Liver (tissue), 9 donors: ENCODE results near the gene ASTE1. TPM values are rescaled to one million over a fixed set of nuclear protein-coding genes. Genes with fewer than 3 reads are reported as not detected.

Source experiments
- DNase-seq: peaks from one replicate; pipeline ENCODE4 v3.0.0-alpha.2; 2017; ENCODE audit warnings: low spot score
- H3K27ac ChIP-seq, 2 donors: one replicate each; pipeline ENCODE4 v1.7.0; 2013; ENCODE audit warnings: inconsistent platforms in 2 of 2, low read length in 2 of 2, control low read depth in 1 of 2, low read depth in 1 of 2, mild to moderate bottlenecking in 1 of 2
- H3K27me3 ChIP-seq, 4 donors: one replicate each; pipeline versions ENCODE4 v1.6.1 to v1.7.0; 2013; ENCODE audit warnings: low read length in 3 of 4, inconsistent platforms in 1 of 4, mild to moderate bottlenecking in 1 of 4, moderate library complexity in 1 of 4; ENCODE audit not compliant: control insufficient read depth in 4 of 4, insufficient read depth in 4 of 4
- H3K36me3 ChIP-seq, 4 donors: one replicate each; pipeline versions ENCODE4 v1.6.1 to v1.7.0; 2013; ENCODE audit warnings: low read length in 3 of 4, mild to moderate bottlenecking in 3 of 4, low read depth in 1 of 4, moderate library complexity in 1 of 4; ENCODE audit not compliant: control insufficient read depth in 4 of 4, insufficient read depth in 3 of 4
- H3K4me1 ChIP-seq, 4 donors: one replicate each; pipeline versions ENCODE4 v1.6.1 to v1.7.0; 2013; ENCODE audit warnings: low read length in 3 of 4, mild to moderate bottlenecking in 3 of 4, moderate library complexity in 1 of 4; ENCODE audit not compliant: control insufficient read depth in 4 of 4, insufficient read depth in 4 of 4
- H3K4me3 ChIP-seq, 3 donors: one replicate each; pipeline versions ENCODE4 v1.6.1 to v1.7.0; 2013; ENCODE audit warnings: low read length in 3 of 3, control low read depth in 1 of 3, low read depth in 1 of 3, mild to moderate bottlenecking in 1 of 3
- H3K9ac ChIP-seq, 2 donors: one replicate each; pipeline ENCODE4 v1.7.0; 2013; ENCODE audit warnings: low read length in 2 of 2, mild to moderate bottlenecking in 2 of 2, moderate library complexity in 2 of 2, control low read depth in 1 of 2, low read depth in 1 of 2
- H3K9me3 ChIP-seq, 4 donors: one replicate each; pipeline versions ENCODE4 v1.6.1 to v1.7.0; 2013; ENCODE audit warnings: low read length in 3 of 4; ENCODE audit not compliant: control insufficient read depth in 4 of 4
- EGR1 ChIP-seq, 2 donors: IDR thresholded peaks; 2 replicates each; pipeline ENCODE4 v1.6.1; 2016 to 2018; ENCODE audit warnings: antibody characterized with exemption in 2 of 2, low read depth in 2 of 2
- FOXA1 ChIP-seq: IDR thresholded peaks from 2 replicates; pipeline ENCODE4 v1.6.1; 2016; ENCODE audit warnings: antibody characterized with exemption
- FOXA2 ChIP-seq: IDR thresholded peaks from 2 replicates; pipeline ENCODE4 v1.6.1; 2016; ENCODE audit warnings: antibody characterized with exemption
- GABPA ChIP-seq, 2 donors: IDR thresholded peaks in 1 of 2; conservative IDR thresholded peaks in 1 of 2; 2 replicates each; pipeline ENCODE4 v1.6.1; 2016; ENCODE audit warnings: antibody characterized with exemption in 2 of 2, mild to moderate bottlenecking in 1 of 2, moderate library complexity in 1 of 2
- HNF4G ChIP-seq: IDR thresholded peaks from 2 replicates; pipeline ENCODE4 v1.6.1; 2016; ENCODE audit warnings: antibody characterized with exemption
- JUND ChIP-seq, 2 donors: IDR thresholded peaks; 2 replicates each; pipeline ENCODE4 v1.6.1; 2016; ENCODE audit warnings: antibody characterized with exemption in 2 of 2
- NR2F2 ChIP-seq: IDR thresholded peaks from 2 replicates; pipeline ENCODE4 v1.6.1; 2016; ENCODE audit warnings: antibody characterized with exemption
- RAD21 ChIP-seq, 2 donors: IDR thresholded peaks; 2 replicates each; pipeline ENCODE4 v1.6.1; 2016; ENCODE audit warnings: antibody characterized with exemption in 2 of 2, mild to moderate bottlenecking in 2 of 2
- RXRA ChIP-seq, 2 donors: IDR thresholded peaks; 2 replicates each; pipeline ENCODE4 v1.6.1; 2017 to 2018; ENCODE audit warnings: antibody characterized with exemption in 2 of 2, mild to moderate bottlenecking in 1 of 2
- TAF1 ChIP-seq: conservative IDR thresholded peaks from 2 replicates; pipeline ENCODE4 v1.6.1; 2016; ENCODE audit warnings: antibody characterized with exemption, mild to moderate bottlenecking
- YY1 ChIP-seq: IDR thresholded peaks from 2 replicates; pipeline ENCODE4 v1.6.1; 2016; ENCODE audit warnings: antibody characterized with exemption, mild to moderate bottlenecking
- WGBS: extraction: QIAGEN DNeasy Blood & Tissue Kit; methylation state at CpG from one replicate; pipeline ENCODE4 v1.1.7; 2013; 5-methylcytosine and 5-hydroxymethylcytosine counted together
- polyA plus RNA-seq, 2 donors: library from polyadenylated mRNA; stranded (reverse) in 1 of 2; unstranded in 1 of 2; fragments of 200-250 nt in 1 of 2; fragments of >200 nt in 1 of 2; fragmentation: Nextera tagmentation in 1 of 2; extraction: Ambion mirVana in 1 of 2; gene quantifications; one replicate each; pipeline versions ENCODE4 v1.2.1 to v1.2.3, GENCODE V29; 2013 to 2015
- total RNA-seq, 2 donors: library from RNA; depleted of rRNA; stranded (reverse); fragments of >200 nt; gene quantifications; one replicate each; pipeline ENCODE4 v1.2.3, GENCODE V29; 2014
- TF ChIP-seq, protein P1 (sequence below): IDR thresholded peaks from 2 replicates; pipeline ENCODE4 v1.6.1; 2016; ENCODE audit warnings: antibody characterized with exemption, mild to moderate bottlenecking
- TF ChIP-seq, protein P2 (sequence below): fragments of 150-350 bp; IDR thresholded peaks from 2 replicates; pipeline ENCODE4 v1.5.1; 2017; ENCODE audit warnings: improper control_type of control experiment, low read depth, low read length; ENCODE audit not compliant: missing input control
- TF ChIP-seq, protein P3 (sequence below): IDR thresholded peaks from 2 replicates; pipeline ENCODE4 v1.6.1; 2016; ENCODE audit warnings: antibody characterized with exemption
- TF ChIP-seq, protein P4 (sequence below): IDR thresholded peaks from 2 replicates; pipeline ENCODE4 v1.6.1; 2016; ENCODE audit warnings: antibody characterized with exemption
- donor health status: healthy.
- donor health status: healthy.
- donor health status: healthy.
- donor health status: healthy.
- donor health status: healthy.

ASTE1 gene
- total and polyA plus RNA-seq, 4 donors: 2.6 to 6.0 (median 5.1) TPM

- Histone ChIP-seq H3K4me3 (no peak overlapping the region), H3K4me1 (no peaks in the 10 kb centered on the region), H3K9ac (no peak overlapping the region), H3K9me3 (no peaks in the 10 kb centered on the region), H3K27ac (no peak overlapping the region), H3K36me3 (no peaks in the 10 kb centered on the region), H3K27me3 (no peaks in the 10 kb centered on the region)
- TF ChIP-seq, protein P1, sequence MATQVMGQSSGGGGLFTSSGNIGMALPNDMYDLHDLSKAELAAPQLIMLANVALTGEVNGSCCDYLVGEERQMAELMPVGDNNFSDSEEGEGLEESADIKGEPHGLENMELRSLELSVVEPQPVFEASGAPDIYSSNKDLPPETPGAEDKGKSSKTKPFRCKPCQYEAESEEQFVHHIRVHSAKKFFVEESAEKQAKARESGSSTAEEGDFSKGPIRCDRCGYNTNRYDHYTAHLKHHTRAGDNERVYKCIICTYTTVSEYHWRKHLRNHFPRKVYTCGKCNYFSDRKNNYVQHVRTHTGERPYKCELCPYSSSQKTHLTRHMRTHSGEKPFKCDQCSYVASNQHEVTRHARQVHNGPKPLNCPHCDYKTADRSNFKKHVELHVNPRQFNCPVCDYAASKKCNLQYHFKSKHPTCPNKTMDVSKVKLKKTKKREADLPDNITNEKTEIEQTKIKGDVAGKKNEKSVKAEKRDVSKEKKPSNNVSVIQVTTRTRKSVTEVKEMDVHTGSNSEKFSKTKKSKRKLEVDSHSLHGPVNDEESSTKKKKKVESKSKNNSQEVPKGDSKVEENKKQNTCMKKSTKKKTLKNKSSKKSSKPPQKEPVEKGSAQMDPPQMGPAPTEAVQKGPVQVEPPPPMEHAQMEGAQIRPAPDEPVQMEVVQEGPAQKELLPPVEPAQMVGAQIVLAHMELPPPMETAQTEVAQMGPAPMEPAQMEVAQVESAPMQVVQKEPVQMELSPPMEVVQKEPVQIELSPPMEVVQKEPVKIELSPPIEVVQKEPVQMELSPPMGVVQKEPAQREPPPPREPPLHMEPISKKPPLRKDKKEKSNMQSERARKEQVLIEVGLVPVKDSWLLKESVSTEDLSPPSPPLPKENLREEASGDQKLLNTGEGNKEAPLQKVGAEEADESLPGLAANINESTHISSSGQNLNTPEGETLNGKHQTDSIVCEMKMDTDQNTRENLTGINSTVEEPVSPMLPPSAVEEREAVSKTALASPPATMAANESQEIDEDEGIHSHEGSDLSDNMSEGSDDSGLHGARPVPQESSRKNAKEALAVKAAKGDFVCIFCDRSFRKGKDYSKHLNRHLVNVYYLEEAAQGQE: no peak
- TF ChIP-seq FOXA2 (peak; percentile 44), NR2F2 (no peak), RAD21 (IDR thresholded peaks at IDR 0.05) (peak; percentile 80 to 86), RXRA (IDR thresholded peaks at IDR 0.05) (no peak), EGR1 (IDR thresholded peaks at IDR 0.05; ENCODE audit: low read depth in 2 of 2) (no peak), FOXA1 (no peak), TAF1 (no peak), GABPA (IDR thresholded peaks at IDR 0.05 in 1 of 2, conservative IDR thresholded peaks at IDR 0.05 in 1 of 2) (no peak), HNF4G (no peak)
- TF ChIP-seq, protein P2, sequence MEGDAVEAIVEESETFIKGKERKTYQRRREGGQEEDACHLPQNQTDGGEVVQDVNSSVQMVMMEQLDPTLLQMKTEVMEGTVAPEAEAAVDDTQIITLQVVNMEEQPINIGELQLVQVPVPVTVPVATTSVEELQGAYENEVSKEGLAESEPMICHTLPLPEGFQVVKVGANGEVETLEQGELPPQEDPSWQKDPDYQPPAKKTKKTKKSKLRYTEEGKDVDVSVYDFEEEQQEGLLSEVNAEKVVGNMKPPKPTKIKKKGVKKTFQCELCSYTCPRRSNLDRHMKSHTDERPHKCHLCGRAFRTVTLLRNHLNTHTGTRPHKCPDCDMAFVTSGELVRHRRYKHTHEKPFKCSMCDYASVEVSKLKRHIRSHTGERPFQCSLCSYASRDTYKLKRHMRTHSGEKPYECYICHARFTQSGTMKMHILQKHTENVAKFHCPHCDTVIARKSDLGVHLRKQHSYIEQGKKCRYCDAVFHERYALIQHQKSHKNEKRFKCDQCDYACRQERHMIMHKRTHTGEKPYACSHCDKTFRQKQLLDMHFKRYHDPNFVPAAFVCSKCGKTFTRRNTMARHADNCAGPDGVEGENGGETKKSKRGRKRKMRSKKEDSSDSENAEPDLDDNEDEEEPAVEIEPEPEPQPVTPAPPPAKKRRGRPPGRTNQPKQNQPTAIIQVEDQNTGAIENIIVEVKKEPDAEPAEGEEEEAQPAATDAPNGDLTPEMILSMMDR: peak; percentile 48
- TF ChIP-seq, protein P3, sequence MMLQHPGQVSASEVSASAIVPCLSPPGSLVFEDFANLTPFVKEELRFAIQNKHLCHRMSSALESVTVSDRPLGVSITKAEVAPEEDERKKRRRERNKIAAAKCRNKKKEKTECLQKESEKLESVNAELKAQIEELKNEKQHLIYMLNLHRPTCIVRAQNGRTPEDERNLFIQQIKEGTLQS: no peak
- no peak for DNase-seq
- 5% methylated on average over 1 of the region's 1 CpG for WGBS
These were observed 7.0 kb upstream of the ASTE1 start for GRCh38 chr3:131033480-131034080.

DNA sequence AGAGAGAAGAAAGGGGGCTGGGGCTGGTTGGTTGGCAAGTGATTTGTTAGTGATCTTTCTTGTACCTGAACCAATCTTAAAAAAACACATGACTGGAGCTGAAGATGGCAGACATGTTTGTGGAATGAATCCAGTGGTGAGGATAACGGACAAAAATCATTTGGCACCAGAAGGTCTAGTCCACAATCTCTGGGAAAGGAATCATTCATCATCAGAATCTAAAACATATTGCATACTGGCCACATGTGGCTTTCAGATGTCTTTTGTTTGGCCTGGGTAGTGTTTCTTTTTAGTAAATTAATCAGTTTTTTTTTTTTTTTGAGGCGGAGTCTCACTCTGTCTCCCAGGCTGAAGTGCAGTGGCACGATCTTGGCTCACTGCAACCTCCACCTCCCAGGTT, 5.0 kb upstream of the ASTE1 start:
- TF ChIP-seq HNF4G: no peak
- TF ChIP-seq YY1: no peak
- no peak for TF ChIP-seq RXRA (IDR thresholded peaks at IDR 0.05)
- TF ChIP-seq, protein P1: no peak
- TF ChIP-seq, protein P4, sequence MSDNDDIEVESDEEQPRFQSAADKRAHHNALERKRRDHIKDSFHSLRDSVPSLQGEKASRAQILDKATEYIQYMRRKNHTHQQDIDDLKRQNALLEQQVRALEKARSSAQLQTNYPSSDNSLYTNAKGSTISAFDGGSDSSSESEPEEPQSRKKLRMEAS: no peak
- TF ChIP-seq JUND (IDR thresholded peaks at IDR 0.05): no peak
- no peak for TF ChIP-seq GABPA (IDR thresholded peaks at IDR 0.05 in 1 of 2, conservative IDR thresholded peaks at IDR 0.05 in 1 of 2)
- no peak for TF ChIP-seq TAF1
- TF ChIP-seq, protein P2: no peak
- Histone ChIP-seq H3K9me3 (no peaks in the 10 kb centered on the region), H3K27ac (no peak overlapping the region), H3K4me1 (peaks cover 0 to 8% (median 4%) of the 10 kb centered on the region in 4 donors), H3K27me3 (no peaks in the 10 kb centered on the region), H3K9ac (no peak overlapping the region), H3K4me3 (no peak overlapping the region), H3K36me3 (no peaks in the 10 kb centered on the region)
- 89% methylated on average over 3 of the region's 3 CpGs for WGBS
- DNase-seq: no peak
